Measurements from ENCODE around the gene IPPK.

Gene IPPK

GRCh38 chr9:92655896-92656536 is 13.9 kb downstream of the IPPK start:
- DNase-seq (ENCODE audit: low read depth) = no peak

GRCh38 chr9:92655366-92655765 is 14.6 kb downstream of the IPPK start:
- DNase-seq (ENCODE audit: low read depth) = no peak

- no peak for DNase-seq (ENCODE audit: low read depth)
These were observed 15.2 kb downstream of the IPPK start for GRCh38 chr9:92654481-92655301.

- DNase-seq (ENCODE audit: low read depth) = no peak
These were observed 17.5 kb downstream of the IPPK start for GRCh38 chr9:92652461-92652860.

DNA sequence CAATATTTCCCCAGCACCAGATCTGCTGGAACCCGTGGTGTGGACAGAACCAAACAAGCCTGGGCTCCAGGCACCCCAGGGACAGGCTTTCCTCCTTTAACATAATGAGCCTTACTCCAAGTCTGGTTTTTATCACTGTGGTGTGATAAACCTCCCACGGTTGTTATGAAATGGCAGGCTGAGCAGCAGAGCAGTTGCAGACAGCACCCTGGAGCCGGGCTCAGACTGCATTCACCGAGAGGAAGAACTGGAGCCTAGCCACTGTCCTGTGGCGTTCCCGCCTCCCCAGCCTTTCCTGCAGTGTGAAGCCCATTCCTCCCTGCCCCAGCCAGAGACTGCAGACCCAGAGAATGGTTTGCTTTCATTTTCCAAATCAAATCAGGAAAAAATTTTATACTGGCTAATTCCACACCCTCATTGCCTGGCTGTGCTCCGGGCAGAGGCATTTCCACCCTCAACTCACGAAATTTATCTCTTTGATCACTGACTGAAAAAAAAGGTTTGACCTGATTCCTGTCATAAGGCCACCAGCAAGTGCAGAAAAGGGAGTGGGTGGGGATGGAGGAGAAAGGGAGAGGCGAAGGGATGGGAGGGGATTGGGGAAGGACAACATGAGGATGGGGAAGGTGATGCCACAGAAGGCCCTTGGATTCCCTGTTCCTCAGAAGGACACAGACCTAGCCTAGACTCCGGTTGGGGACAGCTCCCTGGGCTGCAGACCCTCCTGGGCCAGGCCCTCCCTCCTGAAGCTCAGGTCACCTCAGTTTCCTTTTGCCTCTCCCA is 18.9 kb downstream of the IPPK start:
- no peak for DNase-seq (ENCODE audit: low read depth)

DNA sequence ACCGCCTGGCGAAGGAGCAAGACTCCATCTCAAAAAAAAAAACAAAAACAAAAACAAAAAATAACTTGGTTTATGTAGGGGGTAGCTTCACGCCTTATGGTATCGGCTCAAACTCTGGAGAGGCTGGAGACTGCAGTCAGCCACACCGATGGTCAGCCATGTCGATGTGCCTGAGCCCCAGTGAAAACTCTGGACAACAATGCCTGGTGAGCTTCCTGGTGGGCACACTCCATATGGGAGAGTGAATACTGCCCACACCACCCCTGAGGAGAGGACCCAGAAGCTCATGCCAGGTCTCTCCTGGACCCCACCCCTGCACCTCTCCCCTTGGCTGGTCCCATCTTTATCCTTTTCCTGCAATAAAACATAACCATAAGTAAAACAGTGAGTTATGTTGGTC is 19.6 kb downstream of the IPPK start:
- no peak for DNase-seq (ENCODE audit: low read depth)

DNA sequence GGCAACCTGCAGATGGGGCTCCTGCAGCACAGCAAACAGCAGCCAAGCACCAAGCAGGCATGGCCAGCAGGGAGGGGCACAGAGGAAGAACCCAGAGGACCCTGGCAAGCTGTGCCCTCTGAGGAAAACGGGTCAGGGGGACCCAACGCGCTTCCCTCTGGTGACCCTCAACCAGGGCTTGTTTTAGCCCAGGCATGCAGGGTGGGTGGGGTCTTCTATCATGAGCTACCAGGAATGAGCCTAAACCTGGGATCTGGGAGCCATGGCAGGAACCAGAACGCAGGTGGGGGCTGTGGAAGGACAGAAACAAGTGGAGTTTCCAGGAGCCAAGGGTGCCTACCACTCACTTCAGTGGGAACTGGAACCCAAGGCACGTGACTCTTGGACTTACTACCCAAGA is 20.9 kb downstream of the IPPK start:
- no peak for DNase-seq (ENCODE audit: low read depth)

GRCh38 chr9:92648474-92648971 is 21.4 kb downstream of the IPPK start:
- DNase-seq (ENCODE audit: low read depth) = no peak

DNA sequence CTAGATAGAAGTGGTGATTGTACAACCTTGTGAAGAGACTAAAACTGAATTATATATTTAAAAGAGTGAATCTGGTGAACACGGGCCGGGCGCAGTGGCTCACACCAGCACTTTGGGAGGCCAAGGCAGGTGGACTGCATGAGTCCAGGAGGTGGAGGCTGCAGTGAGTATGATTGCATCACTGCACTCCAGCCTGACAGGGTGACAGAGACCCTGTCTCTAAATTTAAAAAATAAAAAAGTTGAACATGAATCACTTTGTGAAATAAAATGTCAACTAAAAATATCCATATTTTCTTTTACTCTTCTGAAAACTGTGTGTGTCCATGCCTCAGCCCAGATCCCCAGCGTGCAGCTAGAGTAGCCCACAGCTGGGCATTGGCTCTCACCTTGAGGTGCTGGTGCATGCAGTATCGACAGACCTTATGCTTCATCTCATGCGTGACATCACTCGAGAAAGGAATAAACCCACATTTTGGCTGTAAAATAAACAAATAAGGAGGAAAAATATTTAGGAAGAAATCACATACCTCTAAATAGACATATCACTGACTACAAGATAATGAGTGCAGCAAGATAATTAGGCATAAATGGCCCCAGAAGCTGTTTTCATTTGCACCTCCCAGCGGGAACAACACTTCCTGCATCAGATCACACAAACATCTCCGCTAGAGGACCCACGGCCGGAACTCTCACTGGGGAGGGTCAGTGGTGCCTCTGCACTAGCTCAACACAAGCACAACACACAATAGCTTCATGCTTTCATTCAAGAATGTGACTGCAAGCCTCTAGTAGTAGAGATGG is 22.1 kb downstream of the IPPK start:
- DNase-seq (ENCODE audit: low read depth) = no peak

GRCh38 chr9:92645041-92645440 is 24.9 kb downstream of the IPPK start:
- DNase-seq (ENCODE audit: low read depth) = no peak

- no peak for DNase-seq (ENCODE audit: low read depth)
These were observed 25.7 kb downstream of the IPPK start for GRCh38 chr9:92644278-92644677.

DNA sequence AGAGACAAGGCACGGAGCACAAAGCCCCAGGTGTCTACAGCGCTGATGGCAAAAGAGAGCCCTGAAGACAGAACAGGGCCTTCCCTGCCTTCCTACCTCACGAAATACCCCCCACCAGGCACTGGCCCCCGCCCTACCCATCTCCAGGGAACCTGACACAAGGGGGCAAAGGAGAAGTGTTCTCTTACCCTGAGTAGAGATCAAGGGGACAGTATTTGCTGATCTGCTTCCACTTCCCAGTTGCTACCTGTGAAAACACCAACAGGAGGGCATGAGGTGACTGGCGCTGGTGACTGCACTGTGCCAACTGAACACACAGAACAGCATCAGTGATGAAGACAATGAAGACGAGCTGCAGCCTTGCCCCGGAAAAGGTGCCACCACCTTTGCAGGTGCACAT is 27.4 kb downstream of the IPPK start:
- no peak for DNase-seq (ENCODE audit: low read depth)

GRCh38 chr9:92642041-92642451 is 27.9 kb downstream of the IPPK start:
- no peak for DNase-seq (ENCODE audit: low read depth)

GRCh38 chr9:92641092-92641809 is 28.7 kb downstream of the IPPK start:
- DNase-seq (ENCODE audit: low read depth) = no peak

GRCh38 chr9:92640398-92641091 is 29.4 kb downstream of the IPPK start:
- DNase-seq (ENCODE audit: low read depth) = no peak

- DNase-seq (ENCODE audit: low read depth) = no peak
These were observed 30.1 kb downstream of the IPPK start for GRCh38 chr9:92639791-92640271.

DNA sequence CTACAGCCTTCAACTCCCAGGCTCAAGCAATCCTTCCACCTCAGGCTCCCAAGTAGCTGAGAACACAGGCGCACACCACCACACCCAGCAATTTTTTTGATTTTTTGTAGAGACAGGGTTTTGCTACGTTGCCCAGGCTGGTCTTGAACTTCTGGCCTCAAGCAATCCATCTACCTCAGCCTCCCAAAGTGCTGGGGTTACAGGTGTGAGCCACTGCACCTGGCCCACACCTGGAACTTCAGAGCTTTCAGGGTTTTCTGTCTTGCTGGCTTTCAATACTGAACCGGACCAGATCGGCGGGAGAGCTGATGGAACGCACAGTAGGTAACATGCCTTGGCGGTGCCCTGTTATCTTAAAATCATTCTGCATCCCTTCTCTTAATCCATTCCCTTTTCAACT is 30.8 kb downstream of the IPPK start:
- DNase-seq (ENCODE audit: low read depth) = no peak

GRCh38 chr9:92638621-92639101 is 31.3 kb downstream of the IPPK start:
- DNase-seq (ENCODE audit: low read depth) = no peak

- no peak for DNase-seq (ENCODE audit: low read depth)
These were observed 31.9 kb downstream of the IPPK start for GRCh38 chr9:92637886-92638620.

- no peak for DNase-seq (ENCODE audit: low read depth)
These were observed 32.6 kb downstream of the IPPK start for GRCh38 chr9:92637326-92637725.
